OCI-LY7 (cell line): Measurements from ENCODE around the gene FUCA1.

Experiments
- CTCF ChIP-seq: fragments of 200-600 bp; sonication (generic); conservative IDR thresholded peaks from 2 replicates; pipeline ENCODE4 v1.5.1; 2014; ENCODE audit warnings: mild to moderate bottlenecking, antibody characterized with exemption, low read length, moderate library complexity, mixed read lengths
- EZH2phosphoT487 ChIP-seq: fragments of 200-600 bp; sonication (generic); IDR thresholded peaks from 2 replicates; pipeline ENCODE4 v1.6.1; 2018; ENCODE audit warnings: low read depth, borderline replicate concordance, mild to moderate bottlenecking, mixed run types, antibody characterized with exemption, low read length, moderate library complexity, mixed read lengths

GRCh38 chr1:23865543-23865930, 2.6 kb downstream of the FUCA1 start:
- TF ChIP-seq CTCF (no peak), EZH2phosphoT487 (no peak)
